HepG2 (cell line): Measurements from ENCODE around the gene SNRNP27. TPM values are rescaled to one million over a fixed set of nuclear protein-coding genes. Genes with fewer than 3 reads are reported as not detected.

Experiments used
- ARNTL ChIP-seq: sonication (generic); formaldehyde crosslinking; IDR thresholded peaks from 2 replicates; pipeline ENCODE4 v1.4.0; 2020; ENCODE audit warnings: mild to moderate bottlenecking, missing genetic modification reagents
- CBX2 ChIP-seq, 2 experiments: fragments of 200-600 bp in 1 of 2; sonication (generic); formaldehyde crosslinking in 1 of 2; IDR thresholded peaks; 2 replicates each; pipeline versions ENCODE4 v1.7.0 to v1.8.1; 2018 to 2022; ENCODE audit warnings: low read depth in 2 of 2, low read length in 1 of 2, mild to moderate bottlenecking in 1 of 2, missing genetic modification reagents in 1 of 2
- DPF2 ChIP-seq: sonication (generic); formaldehyde crosslinking; IDR thresholded peaks from 2 replicates; pipeline ENCODE4 v1.4.0; 2020; ENCODE audit warnings: mild to moderate bottlenecking, low read depth, missing genetic modification reagents, borderline replicate concordance
- PAXIP1 ChIP-seq: sonication (generic); formaldehyde crosslinking; conservative IDR thresholded peaks from 2 replicates; pipeline ENCODE4 v1.4.0; 2020; ENCODE audit warnings: mild to moderate bottlenecking, missing genetic modification reagents, moderate library complexity
- PRDM15 ChIP-seq: sonication (generic); formaldehyde crosslinking; IDR thresholded peaks from 2 replicates; pipeline ENCODE4 v1.4.0; 2020; ENCODE audit warnings: missing genetic modification reagents
- SKI ChIP-seq: fragments of 450-650 bp; IDR thresholded peaks from one replicate; pipeline ENCODE4 v1.6.1; 2018; ENCODE audit warnings: mild to moderate bottlenecking; ENCODE audit not compliant: partially characterized antibody
- SNAPC4 ChIP-seq: sonication (generic); formaldehyde crosslinking; IDR thresholded peaks from 2 replicates; pipeline ENCODE4 v1.4.0; 2020; ENCODE audit warnings: mild to moderate bottlenecking, missing genetic modification reagents
- THAP11 ChIP-seq: IDR thresholded peaks from 2 replicates; pipeline ENCODE4 v1.6.1; 2016; ENCODE audit warnings: missing biosample characterization, missing genetic modification reagents
- YEATS2 ChIP-seq: sonication (generic); formaldehyde crosslinking; IDR thresholded peaks from 2 replicates; pipeline ENCODE4 v1.4.0; 2020; ENCODE audit warnings: missing genetic modification reagents, borderline replicate concordance
- ZFP91 ChIP-seq: sonication (generic); formaldehyde crosslinking; IDR thresholded peaks from 2 replicates; pipeline ENCODE4 v1.9.0; 2022; ENCODE audit warnings: missing genetic modification reagents, mild to moderate bottlenecking, borderline replicate concordance
- ZNF121 ChIP-seq: sonication (generic); formaldehyde crosslinking; IDR thresholded peaks from 2 replicates; pipeline ENCODE4 v1.5.0; 2020; ENCODE audit warnings: mild to moderate bottlenecking, missing genetic modification reagents
- ZNF136 ChIP-seq: sonication (generic); formaldehyde crosslinking; IDR thresholded peaks from 2 replicates; pipeline ENCODE4 v1.8.1; 2022; ENCODE audit warnings: low read depth, mild to moderate bottlenecking, moderate library complexity, missing genetic modification reagents
- ZNF768 ChIP-seq: sonication (generic); formaldehyde crosslinking; IDR thresholded peaks from 2 replicates; pipeline ENCODE4 v1.4.0; 2020; ENCODE audit warnings: missing genetic modification reagents
- polyA plus RNA-seq, 8 experiments: library from polyadenylated mRNA; depleted of rRNA in 3 of 8; stranded (reverse) in 7 of 8; unstranded in 1 of 8; fragments of >200 nt; fragmentation: Illumina TruSeq in 4 of 8; extraction: Trizol in 4 of 8; gene quantifications; 2 replicates each; pipeline versions ENCODE4 v1.2.1 to v1.2.3, GENCODE V29; 2011 to 2016; ENCODE audit warnings: low read depth in 4 of 8, missing spikeins in 1 of 8, mixed read lengths in 1 of 8; ENCODE audit not compliant: insufficient read depth in 1 of 8
- total RNA-seq, 5 experiments: library from RNA; depleted of rRNA; stranded (reverse); fragments of >200 nt; fragmentation: Illumina TruSeq; extraction: Trizol; gene quantifications; 2 replicates each; pipeline ENCODE4 v1.2.3, GENCODE V29; 2016; ENCODE audit warnings: low read depth in 1 of 5

SNRNP27 gene
- total and polyA plus RNA-seq, 2 of the 13 experiments (the other 11 are each of a cell fraction or from before 2014, with no cell fraction given): 49.8 to 54.6 TPM

GRCh38 chr2:69914164-69914949, 20.6 kb downstream of the SNRNP27 start (continued):
- TF ChIP-seq SNAPC4 (no peak), SKI (peak; percentile 24), ARNTL (CRISPR knock-in tag) (peak; percentile 77; the same call in 1 of the 2 replicates), YEATS2 (CRISPR knock-in tag) (peak; percentile 71), DPF2 (CRISPR knock-in tag) (no peak), ZNF121 (peak; percentile 74), CBX2 (IDR thresholded peaks at IDR 0.05; ENCODE audit: low read depth, low read length) (no peak), CBX2 (CRISPR knock-in tag; IDR thresholded peaks at IDR 0.05; ENCODE audit: low read depth) (no peak; the same call in 1 of the 2 replicates), ZFP91 (CRISPR knock-in tag) (peak; percentile 95), PAXIP1 (CRISPR knock-in tag) (peak; percentile 64), ZNF136 (CRISPR knock-in tag) (peak; percentile 88; the same call in 1 of the 2 replicates), ZNF768 (CRISPR knock-in tag) (peak; percentile 86), PRDM15 (CRISPR knock-in tag) (no peak; the same call in 1 of the 2 replicates), THAP11 (CRISPR knock-in tag) (peak; percentile 70)
